Pons (tissue), 1 donor: Measurements from ENCODE around the gene IQGAP3.
"Not testable (repeated sequence)": the region's sequence is repeated elsewhere in the genome, so short reads cannot be mapped to it uniquely, and the experiment has no call there.

Source experiments
- DNase-seq: peaks from one replicate; pipeline ENCODE4 v3.0.0-alpha.2; 2016; ENCODE audit warnings: low spot score

Gene IQGAP3

GRCh38 chr1:156592910-156593660, 20.7 kb upstream of the IQGAP3 start:
- DNase-seq: no peak

- no peak for DNase-seq
Measured at GRCh38 chr1:156592158-156592909, 20.0 kb upstream of the IQGAP3 start.

GRCh38 chr1:156591432-156592157, 19.2 kb upstream of the IQGAP3 start, which contains the start of gene NAXE:
Gene NAXE, plus strand, starts transcription at chr1:156591776. Its CDS starts 29 bp downstream, at chr1:156591805.
- DNase-seq: peak; percentile 60

GRCh38 chr1:156591181-156591431, 18.7 kb upstream of the IQGAP3 start:
- DNase-seq: no peak

GRCh38 chr1:156590326-156591180, 18.2 kb upstream of the IQGAP3 start:
- DNase-seq: no peak

GRCh38 chr1:156589546-156589945, 17.2 kb upstream of the IQGAP3 start:
- DNase-seq: no peak

- not testable (repeated sequence) for DNase-seq
Measured at GRCh38 chr1:156587927-156588326, 15.6 kb upstream of the IQGAP3 start.

GRCh38 chr1:156586892-156587477, 14.6 kb upstream of the IQGAP3 start:
- DNase-seq: no peak

GRCh38 chr1:156586323-156586722, 14.0 kb upstream of the IQGAP3 start:
- no peak for DNase-seq

GRCh38 chr1:156584813-156585212, 12.4 kb upstream of the IQGAP3 start:
- no peak for DNase-seq

GRCh38 chr1:156583821-156584622, 11.7 kb upstream of the IQGAP3 start:
- peak; percentile 85 for DNase-seq

- no peak for DNase-seq
Measured at GRCh38 chr1:156582388-156583017, 10.1 kb upstream of the IQGAP3 start.

GRCh38 chr1:156581661-156582387, 9.5 kb upstream of the IQGAP3 start:
- DNase-seq: no peak

- DNase-seq: no peak
Measured at GRCh38 chr1:156579472-156579871, 7.1 kb upstream of the IQGAP3 start, which contains the start of gene TTC24. Gene TTC24, plus strand, starts transcription at chr1:156579723. Its CDS starts 1,642 bp downstream, at chr1:156581365.

- no peak for DNase-seq
Measured at GRCh38 chr1:156578055-156578454, 5.7 kb upstream of the IQGAP3 start.

GRCh38 chr1:156577550-156577949, 5.2 kb upstream of the IQGAP3 start:
- no peak for DNase-seq

GRCh38 chr1:156574039-156574633, 1.8 kb upstream of the IQGAP3 start:
- no peak for DNase-seq

GRCh38 chr1:156572663-156573018, 276 bp upstream of the IQGAP3 start:
- DNase-seq: no peak

- DNase-seq: no peak
Measured at GRCh38 chr1:156571261-156571852, 1.0 kb downstream of the IQGAP3 start.
